Measurements from ENCODE around the gene TMEM235.

Gene TMEM235

GRCh38 chr17:78230996-78231935 lies at the start of gene TMEM235:
TMEM235 (plus strand) TSS chr17:78231631; CDS start chr17:78232024, 393 bp downstream.
- no peak for DNase-seq

GRCh38 chr17:78182504-78182903 lies 48.9 kb upstream of the TMEM235 start:
- DNase-seq, result no peak

- no peak for DNase-seq
Observed at GRCh38 chr17:78183916-78184315, 47.5 kb upstream of the TMEM235 start.

GRCh38 chr17:78184351-78184750 lies 47.1 kb upstream of the TMEM235 start:
- no peak for DNase-seq

- no peak for DNase-seq
Observed at GRCh38 chr17:78184868-78185267, 46.6 kb upstream of the TMEM235 start.

GRCh38 chr17:78185981-78186691 lies 45.3 kb upstream of the TMEM235 start:
- no peak for DNase-seq

GRCh38 chr17:78186692-78187595 lies 44.5 kb upstream of the TMEM235 start, which contains the start of the genes AFMID and TK1:
AFMID (plus strand) TSS chr17:78187362; CDS start chr17:78187371, 9 bp downstream.
TK1 (minus strand) TSS chr17:78187052; CDS start chr17:78186994, 58 bp downstream.
- DNase-seq, result peak; percentile 93

- DNase-seq, result no peak
Observed at GRCh38 chr17:78196716-78197115, 34.7 kb upstream of the TMEM235 start.

GRCh38 chr17:78197147-78197832 lies 34.1 kb upstream of the TMEM235 start:
- no peak for DNase-seq

- no peak for DNase-seq
Observed at GRCh38 chr17:78200451-78200850, 31.0 kb upstream of the TMEM235 start.

GRCh38 chr17:78202666-78203065 lies 28.8 kb upstream of the TMEM235 start:
- no peak for DNase-seq

GRCh38 chr17:78204387-78205123 lies 26.9 kb upstream of the TMEM235 start:
- no peak for DNase-seq

- DNase-seq, result no peak
Observed at GRCh38 chr17:78205124-78205775, 26.2 kb upstream of the TMEM235 start.

- DNase-seq, result no peak
Observed at GRCh38 chr17:78206298-78206697, 25.1 kb upstream of the TMEM235 start.

- DNase-seq, result no peak
Observed at GRCh38 chr17:78208486-78208885, 22.9 kb upstream of the TMEM235 start.

- no peak for DNase-seq
Observed at GRCh38 chr17:78210111-78210510, 21.3 kb upstream of the TMEM235 start.

- DNase-seq, result no peak
Observed at GRCh38 chr17:78211032-78211431, 20.4 kb upstream of the TMEM235 start.

- peak; percentile 95 for DNase-seq
Observed at GRCh38 chr17:78214016-78214705, 17.3 kb upstream of the TMEM235 start, which contains the start of gene BIRC5. BIRC5 (plus strand) TSS chr17:78214253; CDS start chr17:78214317, 64 bp downstream.

GRCh38 chr17:78214706-78215061 lies 16.7 kb upstream of the TMEM235 start:
- DNase-seq, result no peak
